ENCODE results near the gene LRRFIP1. TPM values are rescaled to one million over a fixed set of nuclear protein-coding genes. Genes with fewer than 3 reads are reported as not detected.
A peak's percentile ranks its signal among the peaks of the same experiment; 100 is the strongest.

The LRRFIP1 gene
- total and polyA plus RNA-seq, 12 donors: 18.7 to 79.7 (median 51.8) TPM

GRCh38 chr2:237668440-237668839, 41.1 kb downstream of the LRRFIP1 start:
- H3K36me3 ChIP-seq (replicated peaks in 1 of 2): no peaks in the 10 kb centered on the region
- no peaks in the 10 kb centered on the region for H3K9me3 ChIP-seq (replicated peaks in 1 of 3)
- TF ChIP-seq CTCF (IDR thresholded peaks at IDR 0.05) (no peak), POLR2A (IDR thresholded peaks at IDR 0.05) (no peak)
- no peak overlapping the region for H3K4me3 ChIP-seq
- 89 to 93% (median 90%) methylated on average over 6 of the region's 6 CpGs for WGBS, 4 donors
- H3K27me3 ChIP-seq: no peaks in the 10 kb centered on the region
- H3K27ac ChIP-seq: no peak overlapping the region
- intact Hi-C loops (cut with DNase I): loop anchor here in 1 of 2 donors (10.0 kb wide), 1 partner anchor 74 kb away; the partner anchor contains the start of gene RAB17
- H3K4me1 ChIP-seq (replicated peaks in 1 of 2): peaks cover 0 to 9% of the 10 kb centered on the region in 2 donors
- no peak for DNase-seq

- intact Hi-C loops (cut with DNase I): loop anchor here in 1 of 2 donors (10.0 kb wide), 1 partner anchor 74 kb away; the partner anchor contains the start of gene RAB17
- no peaks in the 10 kb centered on the region for H3K36me3 ChIP-seq (replicated peaks in 1 of 2)
- no peak for DNase-seq
- H3K4me3 ChIP-seq: no peak overlapping the region
- TF ChIP-seq POLR2A (IDR thresholded peaks at IDR 0.05) (no peak), CTCF (IDR thresholded peaks at IDR 0.05) (no peak)
- H3K4me1 ChIP-seq (replicated peaks in 1 of 2): peaks cover under 1 to 10% of the 10 kb centered on the region in 2 donors
- H3K27ac ChIP-seq: peak overlapping the region in 2 of 5 donors; percentile 62 to 88
- 55 to 74% (median 61%) methylated on average over 3 of the region's 3 CpGs for WGBS, 4 donors
- no peaks in the 10 kb centered on the region for H3K27me3 ChIP-seq
- H3K9me3 ChIP-seq (replicated peaks in 1 of 3): no peaks in the 10 kb centered on the region
Observed at GRCh38 chr2:237669283-237669627, 41.9 kb downstream of the LRRFIP1 start.

- Histone ChIP-seq H3K27me3 (no peaks in the 10 kb centered on the region), H3K27ac (peak overlapping the region in 2 of 5 donors; percentile 62 to 88), H3K4me1 (replicated peaks in 1 of 2) (peaks cover 5 to 16% of the 10 kb centered on the region in 2 donors), H3K4me3 (no peak overlapping the region), H3K9me3 (replicated peaks in 1 of 3) (no peaks in the 10 kb centered on the region), H3K36me3 (replicated peaks in 1 of 2) (no peaks in the 10 kb centered on the region)
- TF ChIP-seq CTCF (IDR thresholded peaks at IDR 0.05) (no peak), POLR2A (IDR thresholded peaks at IDR 0.05) (no peak)
- 66 to 78% (median 70%) methylated on average over 18 to 21 of the region's 21 CpGs for WGBS, 4 donors
- intact Hi-C loops (cut with DNase I): loop anchor here (5.0 to 10.0 kb wide), 4 partner anchors 72 to 88 kb away; partner anchors contain the start of gene RAB17 (in 1 of the 2)
- DNase-seq: peak in 6 of 7 donors; percentile 36 to 78 (median 52)
Observed at GRCh38 chr2:237669628-237670392, 42.4 kb downstream of the LRRFIP1 start.

- intact Hi-C loops (cut with DNase I): loop anchor here (5.0 kb wide), 3 partner anchors 72 to 88 kb away; no protein-coding TSS in a partner anchor
- Histone ChIP-seq H3K4me3 (no peak overlapping the region), H3K9me3 (replicated peaks in 1 of 3) (no peaks in the 10 kb centered on the region), H3K27ac (peak overlapping the region in 2 of 5 donors; percentile 60 to 88), H3K27me3 (no peaks in the 10 kb centered on the region), H3K4me1 (replicated peaks in 1 of 2) (peaks cover 5 to 24% of the 10 kb centered on the region in 2 donors), H3K36me3 (replicated peaks in 1 of 2) (no peaks in the 10 kb centered on the region)
- TF ChIP-seq POLR2A (IDR thresholded peaks at IDR 0.05) (no peak), CTCF (IDR thresholded peaks at IDR 0.05) (no peak)
- 57 to 70% (median 66%) methylated on average over 10 to 14 of the region's 14 CpGs for WGBS, 4 donors
- DNase-seq: peak in 3 of 7 donors; percentile 36 to 65 (median 37)
Observed at GRCh38 chr2:237670641-237671040, 43.3 kb downstream of the LRRFIP1 start.

All from adrenal gland (tissue), 12 donors.